Trophoblast cell (in vitro differentiated cells and primary cell): Measurements from ENCODE around the gene PCGF5.

ENCODE experiments used
- DNase-seq, 2 donors: peaks; one replicate each; pipeline ENCODE4 v3.0.0-alpha.2; 2016
- H2AFZ ChIP-seq: 2 replicates; pipeline ENCODE4 v1.6.1; 2013; ENCODE audit warnings: low read length, moderate library complexity, mild to moderate bottlenecking; ENCODE audit not compliant: insufficient read depth, poor library complexity
- H2AK5ac ChIP-seq: 2 replicates; pipeline ENCODE4 v1.6.1; 2013; ENCODE audit warnings: mild to moderate bottlenecking, low read length
- H2BK120ac ChIP-seq: 2 replicates; pipeline ENCODE4 v1.6.1; 2013; ENCODE audit warnings: low read length, mild to moderate bottlenecking, moderate library complexity; ENCODE audit not compliant: insufficient read depth, poor library complexity
- H2BK12ac ChIP-seq: 2 replicates; pipeline ENCODE4 v1.6.1; 2013; ENCODE audit warnings: mild to moderate bottlenecking, low read length, moderate library complexity
- H2BK5ac ChIP-seq: 2 replicates; pipeline ENCODE4 v1.6.1; 2013; ENCODE audit warnings: low read length, low read depth, moderate library complexity, mild to moderate bottlenecking; ENCODE audit not compliant: poor library complexity
- H3K14ac ChIP-seq: 2 replicates; pipeline ENCODE4 v1.6.1; 2013; ENCODE audit warnings: mild to moderate bottlenecking, low read length
- H3K18ac ChIP-seq: 2 replicates; pipeline ENCODE4 v1.6.1; 2013; ENCODE audit warnings: mild to moderate bottlenecking, low read length
- H3K23ac ChIP-seq: 2 replicates; pipeline ENCODE4 v1.6.1; 2013; ENCODE audit warnings: low read length
- H3K27ac ChIP-seq: 2 replicates; pipeline ENCODE4 v1.5.1; 2013; ENCODE audit warnings: low read depth, mild to moderate bottlenecking, inconsistent platforms, low read length, moderate library complexity
- H3K27me3 ChIP-seq: 2 replicates; pipeline ENCODE4 v1.6.1; 2013; ENCODE audit warnings: inconsistent platforms, mild to moderate bottlenecking, low read length, moderate library complexity; ENCODE audit not compliant: insufficient read depth
- H3K36me3 ChIP-seq, 2 experiments: 1 replicate in 1 of 2; 2 replicates in 1 of 2; pipeline ENCODE4 v1.6.1; 2013; ENCODE audit warnings: low read length in 2 of 2, mild to moderate bottlenecking in 2 of 2, moderate library complexity in 1 of 2; ENCODE audit not compliant: insufficient read depth in 2 of 2, control insufficient read depth in 1 of 2
- H3K4ac ChIP-seq: 2 replicates; pipeline ENCODE4 v1.6.1; 2013; ENCODE audit warnings: low read depth, mild to moderate bottlenecking, low read length, moderate library complexity
- H3K4me1 ChIP-seq, 2 experiments: 1 replicate in 1 of 2; 2 replicates in 1 of 2; pipeline ENCODE4 v1.6.1; 2013; ENCODE audit warnings: low read length in 2 of 2, mild to moderate bottlenecking in 2 of 2, moderate library complexity in 1 of 2; ENCODE audit not compliant: insufficient read depth in 2 of 2, control insufficient read depth in 1 of 2
- H3K4me2 ChIP-seq: 2 replicates; pipeline ENCODE4 v1.6.1; 2013; ENCODE audit warnings: inconsistent platforms, mild to moderate bottlenecking, low read length, moderate library complexity
- H3K4me3 ChIP-seq: 2 replicates; pipeline ENCODE4 v1.5.1; 2013; ENCODE audit warnings: mild to moderate bottlenecking, low read depth, low read length, inconsistent platforms
- H3K79me1 ChIP-seq: one replicate; pipeline ENCODE4 v1.6.1; 2013; ENCODE audit warnings: low read length
- H3K79me2 ChIP-seq: 2 replicates; pipeline ENCODE4 v1.6.1; 2013; ENCODE audit warnings: low read length, mild to moderate bottlenecking; ENCODE audit not compliant: control insufficient read depth, insufficient read depth, poor library complexity
- H3K9ac ChIP-seq: 2 replicates; pipeline ENCODE4 v1.6.1; 2013; ENCODE audit warnings: mild to moderate bottlenecking, low read length
- H3K9me3 ChIP-seq: 2 replicates; pipeline ENCODE4 v1.6.1; 2013; ENCODE audit warnings: low read depth, mild to moderate bottlenecking, control low read depth, inconsistent platforms, low read length; ENCODE audit not compliant: insufficient read depth
- H4K12ac ChIP-seq: 2 replicates; pipeline ENCODE4 v1.6.1; 2013; ENCODE audit warnings: low read depth, mild to moderate bottlenecking, low read length, moderate library complexity
- H4K8ac ChIP-seq: 2 replicates; pipeline ENCODE4 v1.6.1; 2013; ENCODE audit warnings: low read depth, mild to moderate bottlenecking, low read length, moderate library complexity
- H4K91ac ChIP-seq: one replicate; pipeline ENCODE4 v1.6.1; 2013; ENCODE audit warnings: low read depth, mild to moderate bottlenecking, low read length, moderate library complexity
- WGBS: extraction: QIAGEN DNeasy Blood & Tissue Kit; methylation state at CpG from one replicate; pipeline ENCODE4 v1.1.7; 2013; ENCODE audit warnings: missing lambda C conversion rate; ENCODE audit not compliant: insufficient read length, insufficient coverage; ENCODE audit errors: extremely low coverage; 5-methylcytosine and 5-hydroxymethylcytosine counted together

The PCGF5 gene

DNA sequence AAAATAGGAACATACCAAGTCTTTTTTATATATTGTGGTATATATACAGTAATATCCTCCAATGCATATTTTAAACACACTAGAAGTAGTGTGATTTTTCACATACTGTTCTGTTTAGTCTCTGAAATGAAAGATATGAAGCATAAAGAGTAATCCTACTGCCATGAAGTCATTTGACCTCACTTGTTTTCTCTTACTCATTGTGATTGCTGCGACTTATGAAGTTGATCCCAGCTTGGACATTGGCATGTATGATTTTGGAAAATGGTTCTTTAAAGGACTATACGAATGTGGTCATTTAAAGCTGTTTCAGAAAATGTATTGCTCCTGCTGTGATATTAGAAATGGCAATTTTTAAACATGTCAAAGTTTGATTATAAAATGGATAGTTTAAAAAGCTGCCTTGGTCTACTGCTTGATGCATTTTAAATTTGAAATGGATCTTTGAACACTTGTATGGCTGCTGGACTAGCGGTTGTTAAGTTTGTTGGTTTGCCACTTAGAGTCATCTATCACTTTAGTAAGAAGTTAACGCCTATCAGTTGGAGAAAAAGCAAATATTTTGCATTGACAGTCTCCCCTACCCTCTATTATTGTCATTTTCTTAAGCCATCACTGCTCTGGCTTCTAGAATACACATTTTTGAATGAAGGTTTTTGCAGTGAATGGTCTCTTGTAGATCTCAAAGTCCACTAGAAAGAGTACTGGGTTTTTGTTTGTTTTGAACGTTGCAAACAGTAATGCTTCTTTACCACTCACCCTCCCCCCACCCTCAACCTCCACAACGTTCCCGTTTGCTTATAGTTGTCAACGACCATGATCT is 881 bp upstream of the PCGF5 start:
- no CpG with 5 or more reads among the region's 8 CpGs for WGBS
- Histone ChIP-seq H3K27me3 (peaks cover 5% of the 10 kb centered on the region), H2BK120ac (no peak overlapping the region), H2BK12ac (no peak overlapping the region), H3K14ac (no peak overlapping the region), H3K18ac (no peak overlapping the region), H4K12ac (no peak overlapping the region), H3K36me3 (no peaks in the 10 kb centered on the region), H3K79me2 (no peaks in the 10 kb centered on the region), H3K4me2 (peak overlapping the region; percentile 60), H3K9me3 (no peaks in the 10 kb centered on the region), H3K4ac (no peak overlapping the region), H3K4me1 (peaks cover 2 to 3% of the 10 kb centered on the region in 2 experiments), H4K8ac (no peak overlapping the region), H2AK5ac (no peak overlapping the region), H3K23ac (no peak overlapping the region), H2AFZ (no peak overlapping the region), H4K91ac (no peak overlapping the region), H3K9ac (no peak overlapping the region), H3K4me3 (no peak overlapping the region), H3K27ac (no peak overlapping the region), H2BK5ac (no peak overlapping the region), H3K79me1 (no peaks in the 10 kb centered on the region)
- DNase-seq = no peak

- Histone ChIP-seq H3K4me3 (peak overlapping the region; percentile 78), H3K4me1 (peaks cover 2 to 3% of the 10 kb centered on the region in 2 experiments), H2BK12ac (no peak overlapping the region), H2BK120ac (no peak overlapping the region), H3K18ac (no peak overlapping the region), H3K27ac (no peak overlapping the region), H3K4me2 (peak overlapping the region; percentile 87), H3K79me1 (no peaks in the 10 kb centered on the region), H4K12ac (no peak overlapping the region), H2AK5ac (no peak overlapping the region), H3K36me3 (no peaks in the 10 kb centered on the region), H3K9me3 (no peaks in the 10 kb centered on the region), H2BK5ac (no peak overlapping the region), H3K27me3 (peaks cover 5% of the 10 kb centered on the region), H3K9ac (peak overlapping the region; percentile 63), H3K23ac (no peak overlapping the region), H3K79me2 (no peaks in the 10 kb centered on the region), H4K91ac (no peak overlapping the region), H3K14ac (no peak overlapping the region), H3K4ac (no peak overlapping the region), H2AFZ (peak overlapping the region; percentile 14), H4K8ac (no peak overlapping the region)
- DNase-seq = peak in 1 of 2 donors; percentile 25
- WGBS = no CpG with 5 or more reads among the region's 40 CpGs
Observed at GRCh38 chr10:91220954-91221675, 652 bp downstream of the PCGF5 start.

- Histone ChIP-seq H3K79me2 (no peaks in the 10 kb centered on the region), H2AK5ac (no peak overlapping the region), H3K27me3 (peaks cover 3% of the 10 kb centered on the region), H3K9ac (no peak overlapping the region), H2BK12ac (no peak overlapping the region), H3K4ac (no peak overlapping the region), H3K4me1 (no peaks in the 10 kb centered on the region), H2AFZ (no peak overlapping the region), H4K12ac (no peak overlapping the region), H4K91ac (no peak overlapping the region), H3K4me2 (no peak overlapping the region), H3K27ac (no peak overlapping the region), H2BK5ac (no peak overlapping the region), H2BK120ac (no peak overlapping the region), H3K4me3 (no peak overlapping the region), H3K79me1 (no peaks in the 10 kb centered on the region), H3K14ac (no peak overlapping the region), H3K23ac (no peak overlapping the region), H3K36me3 (no peaks in the 10 kb centered on the region), H4K8ac (no peak overlapping the region), H3K9me3 (no peaks in the 10 kb centered on the region), H3K18ac (no peak overlapping the region)
- DNase-seq = no peak
- WGBS = no CpG with 5 or more reads among the region's 3 CpGs
Observed at GRCh38 chr10:91226093-91226492, 5.6 kb downstream of the PCGF5 start.

DNA sequence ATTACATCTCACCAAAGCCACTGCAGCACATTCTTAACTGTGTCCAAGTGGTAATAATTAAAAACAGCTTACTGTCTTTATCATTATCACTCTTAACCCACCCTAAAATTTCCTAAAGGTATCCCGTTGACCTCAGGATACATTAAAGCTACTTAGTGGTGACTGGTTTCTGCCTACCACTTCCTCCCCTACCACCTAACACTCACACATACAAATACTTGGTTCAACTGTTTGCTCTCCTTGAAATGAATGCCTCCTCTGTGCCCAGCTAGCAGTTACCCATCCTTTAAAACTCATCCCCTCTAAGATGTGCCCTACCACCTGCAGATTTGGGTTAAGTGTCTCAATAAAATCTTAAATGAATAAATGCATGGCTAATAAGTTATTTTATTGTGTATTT is 7.1 kb downstream of the PCGF5 start:
- Histone ChIP-seq H4K12ac (no peak overlapping the region), H3K27me3 (no peaks in the 10 kb centered on the region), H3K79me2 (no peaks in the 10 kb centered on the region), H2AK5ac (no peak overlapping the region), H3K9ac (no peak overlapping the region), H3K23ac (no peak overlapping the region), H3K18ac (no peak overlapping the region), H3K4me3 (no peak overlapping the region), H3K79me1 (no peaks in the 10 kb centered on the region), H3K4me2 (no peak overlapping the region), H3K14ac (no peak overlapping the region), H2AFZ (no peak overlapping the region), H2BK120ac (no peak overlapping the region), H3K36me3 (no peaks in the 10 kb centered on the region), H2BK5ac (no peak overlapping the region), H2BK12ac (no peak overlapping the region), H4K91ac (no peak overlapping the region), H3K27ac (no peak overlapping the region), H3K9me3 (no peaks in the 10 kb centered on the region), H3K4ac (no peak overlapping the region), H4K8ac (no peak overlapping the region), H3K4me1 (no peaks in the 10 kb centered on the region)
- no CpG with 5 or more reads among the region's 1 CpG for WGBS
- DNase-seq = no peak
